ENCODE results near the gene INSIG2.
"Not testable (repeated sequence)": the region's sequence is repeated elsewhere in the genome, so short reads cannot be mapped to it uniquely, and the experiment has no call there.

INSIG2 gene

DNA sequence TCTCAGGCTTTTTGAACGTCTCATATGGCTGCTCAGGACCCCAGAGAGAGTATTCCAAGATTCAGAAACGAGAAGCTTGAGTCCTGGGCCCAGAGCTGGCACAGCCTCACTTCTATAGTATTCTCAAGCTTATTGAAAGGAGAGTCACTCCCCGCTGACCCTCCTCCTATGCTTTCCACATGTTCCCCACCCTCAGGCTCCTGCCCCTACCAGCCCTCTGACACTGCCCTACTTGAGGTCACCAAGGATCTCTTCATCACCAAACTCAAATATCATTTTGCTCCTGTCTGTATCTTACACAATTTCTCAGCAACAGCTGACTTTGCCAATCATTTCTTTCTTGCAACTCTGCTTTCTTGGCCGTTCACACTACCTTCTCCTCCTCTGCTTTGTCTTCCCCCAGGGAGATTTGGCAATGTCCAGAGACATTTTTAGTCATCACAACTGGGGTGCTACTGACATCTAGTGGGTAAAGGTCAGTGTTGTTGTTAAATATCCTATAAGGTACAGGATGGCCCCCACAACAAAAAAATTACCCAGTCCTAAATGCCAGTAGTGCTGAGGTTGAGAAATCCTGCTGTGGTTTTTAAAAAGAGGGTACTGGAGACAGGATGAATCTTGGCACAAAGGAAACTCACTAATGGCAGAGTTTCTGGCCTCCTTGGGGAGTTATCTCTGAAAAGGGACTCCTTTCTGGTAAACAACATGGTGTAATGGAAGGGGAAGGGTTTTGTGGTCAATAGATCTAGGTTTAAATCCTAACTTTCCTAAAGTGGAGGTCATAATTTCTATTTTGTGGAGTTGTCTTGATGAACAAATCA is 26.9 kb upstream of the INSIG2 start:
- no peak for DNase-seq

DNA sequence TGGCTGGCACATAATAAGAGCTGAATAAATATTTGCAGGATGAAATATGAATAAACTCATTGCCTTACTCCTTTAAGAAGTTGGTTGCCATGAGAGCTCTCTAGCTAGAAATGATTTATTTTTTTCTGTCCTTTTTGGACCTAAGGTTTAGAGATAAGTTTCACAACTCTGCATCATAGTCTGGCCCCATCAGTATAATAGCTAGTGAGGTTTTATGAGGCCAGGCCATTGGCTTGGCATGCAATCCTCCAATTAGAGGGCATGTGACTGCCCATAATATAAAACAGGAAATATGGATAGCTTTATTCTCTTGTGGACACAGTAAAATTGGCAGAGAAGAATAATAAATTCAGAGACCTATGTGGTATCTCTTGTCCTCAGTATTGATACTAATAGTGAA is 26.2 kb upstream of the INSIG2 start:
- DNase-seq: no peak

DNA sequence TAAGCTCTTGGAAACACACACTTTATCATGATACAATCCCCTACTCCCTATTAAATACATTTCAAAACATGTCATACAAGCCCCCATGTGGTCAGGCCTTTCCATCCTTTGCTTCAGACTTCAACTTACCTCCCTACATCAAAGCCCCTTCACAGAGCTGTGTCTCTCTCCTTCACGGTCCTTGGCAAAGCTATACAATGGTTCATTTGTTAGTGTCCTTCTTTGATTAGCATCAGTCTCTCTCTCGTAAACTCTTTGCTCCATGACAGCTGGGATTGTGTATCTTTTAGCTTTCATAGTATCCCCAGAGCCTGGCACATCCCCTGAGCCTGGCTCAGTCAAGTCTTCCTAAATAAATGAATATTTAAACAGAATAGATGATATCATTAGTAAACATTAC is 25.6 kb upstream of the INSIG2 start:
- DNase-seq: no peak

DNA sequence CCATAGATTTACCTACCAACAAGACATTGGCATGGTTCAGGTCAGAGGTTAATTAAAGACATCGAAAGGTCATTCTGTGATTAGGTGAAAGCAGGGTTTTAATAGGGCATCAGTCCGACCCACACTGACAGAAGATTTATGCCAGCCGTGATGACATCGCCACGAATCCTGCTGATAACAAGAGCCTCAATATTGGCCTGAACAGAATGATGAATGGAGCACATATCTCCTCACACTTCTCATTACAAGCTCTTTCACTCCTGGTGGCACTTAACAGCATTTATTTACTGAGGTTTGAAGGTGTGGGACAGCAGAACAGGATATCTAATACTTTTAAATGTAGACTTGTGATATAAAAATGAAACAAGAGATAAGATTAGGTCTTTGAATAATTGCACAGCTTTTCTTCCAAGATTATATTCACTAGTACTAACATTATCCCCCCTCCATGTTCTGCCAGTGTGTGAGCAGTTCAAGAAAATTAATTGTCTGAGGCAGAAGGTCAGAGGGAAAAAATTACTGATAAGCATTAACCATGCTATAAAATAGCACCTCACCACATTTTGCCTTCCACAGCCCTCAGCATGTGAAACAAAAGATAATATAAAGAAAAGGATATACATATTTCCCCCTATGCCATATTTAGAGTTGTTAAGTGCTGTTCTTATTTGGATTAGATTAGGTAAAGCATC is 23.1 kb upstream of the INSIG2 start:
- no peak for DNase-seq

DNA sequence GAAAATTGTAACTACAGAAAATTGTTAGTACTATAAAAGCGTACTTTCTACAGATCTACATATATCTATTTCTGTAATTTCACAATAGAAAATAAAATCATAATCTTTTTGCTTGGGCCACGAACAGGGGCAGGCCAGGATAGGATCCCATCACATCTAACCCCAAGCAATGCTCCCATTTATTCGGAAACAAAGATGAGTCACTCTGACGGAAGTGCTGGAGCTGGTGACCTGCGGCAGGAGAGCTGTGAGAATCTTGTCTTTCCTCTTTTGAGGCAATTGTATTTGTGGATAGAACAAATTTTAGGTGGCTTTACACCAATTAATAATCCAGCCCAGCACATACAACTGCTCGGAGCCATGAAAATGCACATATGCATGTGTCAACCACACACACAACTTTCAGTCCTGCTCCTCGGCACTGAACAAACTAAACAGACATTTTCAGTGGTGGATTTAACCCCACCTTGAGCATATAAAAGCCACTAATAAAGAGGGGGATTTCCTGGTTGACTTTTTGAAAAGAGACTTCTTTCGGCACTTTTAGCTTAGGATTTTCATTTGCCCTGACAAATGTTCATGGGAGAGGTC is 22.3 kb upstream of the INSIG2 start:
- no peak for DNase-seq

DNA sequence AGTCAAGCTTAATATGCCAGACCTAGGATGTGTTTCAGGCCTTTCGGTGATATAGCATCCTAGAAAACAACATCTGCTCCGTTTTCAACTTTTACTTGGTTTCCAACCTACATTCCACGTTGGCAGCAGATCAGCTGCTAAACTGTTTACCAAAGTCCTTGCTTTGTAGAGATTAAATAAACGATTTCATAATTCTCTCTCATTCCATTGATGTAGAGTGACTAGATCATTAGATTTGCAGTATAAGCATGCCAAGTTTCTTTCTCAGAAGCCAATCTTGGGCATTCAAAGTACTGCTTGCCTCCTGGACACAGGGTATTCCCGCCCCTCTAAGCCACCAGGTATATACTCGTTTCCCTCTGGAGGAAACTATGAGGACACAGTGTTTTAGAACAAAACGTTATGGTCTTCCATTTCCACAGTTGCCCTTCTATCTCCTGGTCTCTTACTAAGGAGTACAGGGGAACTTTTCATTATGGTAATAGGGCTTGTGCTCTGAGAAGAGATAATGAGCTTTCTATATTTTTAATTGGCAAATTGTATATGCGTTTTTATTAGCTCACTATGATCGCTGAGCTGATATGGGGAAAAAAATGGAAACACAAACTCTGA is 10.5 kb upstream of the INSIG2 start:
- DNase-seq: no peak

DNA sequence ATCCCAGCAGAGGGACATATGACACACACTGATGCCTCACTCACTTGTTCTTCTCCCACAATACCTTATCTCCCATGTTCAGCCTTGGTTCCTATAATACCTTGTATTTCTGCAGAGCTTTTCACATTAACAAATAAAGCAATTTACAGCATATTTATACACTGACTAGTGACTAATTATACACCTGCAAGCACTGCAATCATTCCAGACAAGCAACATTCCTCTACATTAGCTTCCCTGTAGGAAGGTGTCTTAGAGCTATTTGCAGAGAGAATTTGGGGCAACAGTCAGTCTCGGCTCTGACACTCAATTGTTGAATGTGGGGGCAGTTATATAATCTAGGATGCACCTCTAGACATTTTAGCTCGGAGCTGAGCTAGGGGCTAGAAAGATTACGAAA is 9.5 kb upstream of the INSIG2 start:
- no peak for DNase-seq

DNA sequence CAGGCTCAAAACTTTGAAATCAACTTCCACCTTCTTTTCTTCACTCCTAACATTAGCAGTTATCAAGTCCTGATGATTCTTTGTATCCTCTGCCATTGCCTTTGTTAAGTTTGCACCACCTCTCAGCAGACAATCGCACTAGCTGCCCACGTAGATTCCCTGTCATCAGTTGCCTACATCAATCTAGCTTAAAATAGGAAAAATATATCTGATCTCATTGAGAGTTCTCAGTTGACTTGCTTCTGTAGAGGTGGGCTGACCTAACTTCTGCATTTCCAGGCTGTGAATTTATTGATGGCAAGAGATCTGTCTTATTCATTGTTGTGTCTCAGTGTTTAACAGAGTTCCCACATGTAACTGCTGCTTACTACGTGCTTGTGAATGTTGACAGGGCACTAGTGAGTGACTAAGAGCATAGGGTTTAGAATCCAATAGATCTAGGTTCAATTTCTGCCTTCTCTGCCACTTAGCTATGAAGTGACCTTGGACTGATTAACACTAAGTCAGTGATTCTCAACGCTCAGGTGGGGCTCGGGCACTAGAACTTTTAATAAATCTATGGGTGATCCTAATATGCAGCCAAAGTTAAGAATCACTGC is 3.7 kb upstream of the INSIG2 start:
- DNase-seq: no peak

DNA sequence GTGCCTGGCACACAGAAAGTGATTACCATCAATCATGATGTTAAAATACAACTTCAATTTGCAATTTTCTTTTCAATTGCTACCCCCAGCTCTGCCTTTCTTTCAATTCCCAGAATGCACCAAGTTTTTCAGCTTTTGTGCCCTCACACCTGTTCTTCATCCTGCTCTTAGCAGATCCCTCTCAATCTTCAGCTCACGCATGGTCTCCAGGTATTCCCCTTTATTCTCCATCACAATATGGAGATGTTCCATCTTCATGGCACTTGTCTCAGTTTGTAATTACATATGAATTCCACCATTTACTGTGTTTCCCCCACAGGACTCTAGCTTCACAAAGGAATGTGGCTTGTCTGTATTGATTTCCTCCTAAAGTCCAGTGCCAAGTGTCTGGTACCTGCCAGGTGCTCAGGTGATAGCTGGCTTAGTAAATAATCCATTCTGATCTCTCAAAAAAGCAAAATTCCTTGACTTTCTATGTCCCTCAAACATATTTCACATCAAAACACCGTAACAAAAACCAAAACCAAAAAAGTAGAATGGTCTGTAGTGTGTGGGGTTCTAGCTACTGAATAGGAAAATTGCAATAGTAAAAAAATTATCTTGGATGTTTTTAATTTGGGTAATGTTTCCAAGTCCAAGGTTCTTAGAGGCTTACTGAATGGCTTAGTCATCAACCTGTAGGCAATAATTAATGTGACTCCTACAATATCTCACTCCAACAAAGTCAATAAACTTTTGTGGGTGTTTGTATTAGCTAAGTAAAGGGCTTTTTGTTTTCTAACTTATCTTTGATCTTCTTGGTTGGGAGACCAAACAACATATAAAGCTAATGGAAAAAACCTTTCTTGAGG is 2.9 kb upstream of the INSIG2 start:
- DNase-seq: no peak

DNA sequence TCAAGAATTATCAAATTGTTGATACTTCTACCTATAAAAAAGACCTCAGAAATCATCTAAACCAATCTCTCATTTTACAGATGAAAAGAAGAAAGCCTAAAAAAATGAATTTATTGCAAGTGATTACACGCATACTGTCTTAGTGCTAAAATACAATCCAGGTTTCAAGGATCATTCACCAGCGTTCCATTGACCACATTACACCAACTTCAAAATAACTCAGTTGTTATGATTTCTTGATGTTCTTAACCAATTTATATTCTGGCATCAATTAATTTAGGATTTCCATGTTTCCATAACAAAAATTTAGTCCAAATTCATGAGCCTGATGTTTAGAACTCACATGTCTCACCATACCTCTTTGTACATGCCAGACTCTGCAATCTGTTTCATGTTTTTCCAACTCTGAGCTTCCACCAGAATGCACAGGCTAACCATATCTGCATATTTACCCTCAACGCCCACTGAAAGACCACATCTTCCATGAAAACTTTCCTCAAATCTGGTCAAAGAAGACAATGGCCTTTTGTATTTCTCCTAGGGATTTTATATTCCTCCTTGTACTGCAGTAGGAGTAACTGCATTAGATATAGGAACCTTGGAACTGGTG is 2.1 kb upstream of the INSIG2 start:
- no peak for DNase-seq

DNA sequence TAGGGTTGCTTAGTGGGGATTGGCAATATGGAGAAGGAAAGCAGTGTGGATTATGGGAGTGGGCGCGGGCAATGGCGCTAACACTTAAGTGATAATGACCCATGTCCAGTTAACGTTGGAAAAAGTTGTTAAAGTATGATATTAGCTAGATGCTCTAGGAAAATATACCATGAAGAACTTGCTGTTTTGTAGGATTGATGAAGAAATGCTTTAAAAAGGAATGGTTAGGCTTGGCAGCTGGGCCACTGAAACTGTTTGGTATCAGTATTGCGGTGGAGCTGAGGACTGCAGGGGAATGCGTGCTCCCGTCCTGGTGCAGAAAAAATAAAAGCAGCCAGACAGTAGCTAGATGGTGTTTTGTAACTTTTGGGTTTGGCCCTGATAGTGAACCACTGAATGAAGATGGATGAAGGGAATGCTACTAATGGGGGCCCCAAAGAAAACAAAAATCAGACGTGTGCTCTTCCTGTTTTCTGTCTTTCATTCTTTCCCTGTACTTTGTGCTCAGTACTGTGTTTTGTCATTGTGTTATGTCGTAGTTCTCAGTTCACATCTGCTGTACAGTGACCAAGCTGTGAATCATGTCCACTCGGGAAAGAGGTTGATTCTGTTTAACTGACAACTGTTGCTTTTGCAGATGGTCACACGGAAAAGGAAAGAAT is 999 bp downstream of the INSIG2 start:
- DNase-seq: peak; percentile 18

DNA sequence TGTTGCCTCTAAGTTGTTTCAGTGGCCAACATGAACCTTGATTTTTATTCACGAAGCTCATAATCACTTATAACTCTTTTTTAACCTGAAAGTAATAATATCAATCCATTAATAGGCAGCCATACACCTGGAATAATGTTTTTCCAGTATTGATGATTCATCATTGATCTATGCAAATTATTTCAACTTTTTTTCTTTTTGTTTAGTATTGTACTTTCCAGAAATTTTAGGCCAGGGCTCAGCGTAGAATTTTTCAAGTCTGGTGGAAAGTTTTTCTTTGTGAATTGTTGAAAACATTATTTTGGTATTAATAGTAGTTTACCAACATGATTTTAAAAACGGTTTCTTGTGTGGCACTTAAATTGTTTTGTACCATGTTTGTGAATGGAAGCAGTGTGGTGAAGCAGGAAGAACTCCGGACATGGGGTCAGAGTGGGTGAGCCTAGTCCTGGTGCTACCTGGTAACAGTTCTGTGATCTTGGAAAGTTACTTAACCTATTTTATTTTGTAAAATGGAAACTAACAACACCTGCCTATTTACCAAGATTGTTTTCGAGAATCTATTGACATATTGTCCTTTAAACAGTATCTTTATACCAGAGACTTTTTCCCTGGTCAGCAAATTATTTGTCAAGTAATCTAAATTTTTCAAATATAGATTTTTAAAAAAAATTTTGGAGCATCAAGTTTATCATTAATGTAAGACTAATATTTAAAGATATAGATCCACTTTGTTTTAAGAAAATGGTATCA is 2.3 kb downstream of the INSIG2 start:
- DNase-seq: no peak

DNA sequence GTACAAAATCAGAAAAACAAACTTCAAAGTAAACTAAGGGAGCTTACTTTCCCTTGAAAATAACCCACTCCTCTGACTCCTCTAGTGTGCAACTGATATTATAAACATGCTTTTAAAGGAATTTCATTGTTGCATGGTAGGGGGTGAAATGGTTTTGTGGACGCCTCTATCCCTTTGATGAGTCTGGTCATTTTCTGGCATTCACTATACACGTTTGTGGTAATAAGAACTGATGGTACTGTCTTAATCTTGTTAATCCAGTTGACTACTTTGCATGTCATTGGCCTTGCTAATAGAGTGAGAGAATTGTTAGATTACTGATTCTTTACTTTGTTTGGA is 2.8 kb downstream of the INSIG2 start:
- DNase-seq: no peak

DNA sequence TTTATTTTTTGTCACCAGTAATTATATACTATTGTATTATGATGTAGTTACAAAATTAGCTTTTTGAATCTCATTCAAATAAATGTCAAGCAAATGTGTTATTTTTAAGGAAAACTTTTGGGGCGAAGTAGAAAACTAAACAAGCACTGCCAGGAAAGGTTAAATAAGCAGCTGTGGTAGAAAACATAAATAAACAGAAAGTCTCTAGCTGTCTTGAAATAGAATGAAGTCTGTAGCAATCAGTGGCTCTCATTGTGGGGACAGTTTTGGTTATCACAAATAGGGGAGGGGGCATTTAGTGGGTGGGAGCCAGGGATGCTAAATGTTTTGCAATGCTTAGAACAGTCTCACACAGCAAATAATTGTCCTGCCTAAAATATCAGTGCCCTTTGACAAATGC is 3.4 kb downstream of the INSIG2 start:
- DNase-seq: no peak

DNA sequence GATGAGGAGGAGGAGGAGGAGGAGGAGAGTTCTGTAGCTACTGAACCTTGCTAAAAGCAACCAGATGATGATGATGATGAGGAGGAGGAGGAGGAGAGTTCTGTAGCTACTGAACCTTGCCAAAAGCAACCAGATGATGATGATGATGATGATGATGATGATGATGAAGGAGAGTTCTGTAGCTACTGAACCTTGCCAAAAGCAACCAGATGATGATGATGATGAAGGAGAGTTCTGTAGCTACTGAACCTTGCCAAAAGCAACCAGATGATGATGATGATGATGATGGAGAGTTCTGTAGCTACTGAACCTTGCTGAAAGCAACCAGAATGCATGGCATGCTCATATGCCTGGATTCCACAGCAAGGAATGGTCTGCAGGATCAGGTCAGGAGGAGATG is 5.8 kb downstream of the INSIG2 start:
- DNase-seq: not testable (repeated sequence)

DNA sequence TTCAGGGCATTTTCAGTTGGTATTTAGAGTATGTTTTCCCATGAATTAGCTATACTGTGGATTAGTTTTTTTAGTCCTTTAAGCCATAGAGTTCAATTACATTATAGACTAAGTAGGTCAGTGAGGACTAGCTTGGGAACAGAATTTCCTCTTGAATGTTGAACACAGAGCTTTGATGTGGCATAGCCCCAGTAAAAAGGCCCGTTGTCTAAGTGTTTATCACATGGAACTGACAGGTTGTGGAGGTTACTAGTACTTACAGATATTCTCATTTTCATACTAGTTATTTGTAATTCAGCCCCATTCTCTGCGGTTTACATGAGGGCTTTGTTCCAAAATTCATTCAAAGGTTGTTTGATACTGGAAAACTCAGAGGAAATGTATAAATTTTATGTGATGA is 6.2 kb downstream of the INSIG2 start:
- DNase-seq: no peak

DNA sequence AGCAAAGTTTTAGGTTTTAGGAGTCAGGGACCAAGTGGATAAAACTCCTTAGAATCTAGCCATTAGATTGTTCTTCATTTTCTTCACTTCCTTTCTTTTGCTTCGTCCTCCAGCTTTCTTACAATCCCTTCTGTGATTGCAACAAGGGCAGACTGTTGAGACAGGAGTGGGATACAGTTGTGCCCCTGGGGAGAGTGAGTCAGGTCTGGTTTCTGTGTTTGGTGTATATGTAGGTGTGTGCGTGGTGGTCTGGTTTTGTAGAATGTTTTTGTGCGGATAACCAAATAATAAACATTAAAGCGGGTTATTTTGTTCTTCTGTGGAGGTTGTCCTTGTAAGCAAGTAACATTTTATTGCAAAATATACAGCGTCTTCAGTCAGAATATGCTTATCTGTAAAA is 7.3 kb downstream of the INSIG2 start:
- no peak for DNase-seq

DNA sequence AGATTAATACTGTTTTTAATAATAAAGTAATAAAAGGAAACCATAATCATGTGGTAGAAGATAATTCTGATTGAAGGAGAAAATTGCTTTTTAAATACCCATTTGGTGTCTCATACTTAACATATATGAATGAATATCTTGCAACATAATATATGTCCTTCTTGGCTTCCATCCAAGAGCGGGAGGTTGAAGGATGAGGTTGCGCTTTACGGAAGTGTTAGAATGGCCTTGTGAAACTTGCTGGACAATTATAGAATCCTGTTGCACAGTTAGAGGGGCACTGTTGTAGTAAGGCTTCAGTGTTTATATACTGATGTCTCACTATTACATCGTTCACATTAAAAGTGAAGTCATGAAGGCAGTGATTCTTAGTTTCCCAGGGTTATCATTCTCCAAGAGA is 9.4 kb downstream of the INSIG2 start:
- DNase-seq: no peak

DNA sequence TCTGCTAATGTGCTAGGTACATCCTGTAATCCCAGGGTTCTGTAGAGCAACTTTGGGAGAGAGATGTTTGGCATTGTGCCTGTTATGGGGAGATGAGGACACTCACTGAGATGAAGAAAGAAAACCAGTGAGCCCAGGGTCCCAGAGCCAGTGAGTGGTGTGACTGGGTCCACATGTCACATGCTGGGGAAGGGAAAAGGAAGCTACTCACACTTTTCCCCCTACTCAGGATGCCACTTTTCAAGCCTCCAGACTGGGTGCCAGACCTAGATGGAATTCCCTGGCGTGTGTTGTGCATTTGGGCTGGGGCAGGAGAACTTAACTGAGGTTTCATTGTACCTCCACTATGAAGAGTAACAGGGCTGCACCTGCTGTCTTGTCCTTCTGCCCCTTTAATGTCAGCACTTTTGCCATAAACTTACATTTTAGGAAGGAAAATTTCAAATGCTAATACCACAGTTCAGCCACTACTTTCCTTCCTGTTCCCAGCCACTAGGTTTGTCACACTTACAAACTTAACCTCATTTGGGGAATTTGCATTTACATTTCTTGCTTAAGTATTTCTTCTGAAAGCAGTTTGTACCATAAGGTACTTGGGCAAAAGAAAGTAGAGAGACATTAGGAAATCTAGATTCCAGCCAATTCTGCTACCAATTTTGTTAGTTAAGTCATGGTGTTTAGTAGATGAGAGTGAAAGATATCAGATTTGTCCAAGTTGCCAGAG is 10.2 kb downstream of the INSIG2 start:
- no peak for DNase-seq

DNA sequence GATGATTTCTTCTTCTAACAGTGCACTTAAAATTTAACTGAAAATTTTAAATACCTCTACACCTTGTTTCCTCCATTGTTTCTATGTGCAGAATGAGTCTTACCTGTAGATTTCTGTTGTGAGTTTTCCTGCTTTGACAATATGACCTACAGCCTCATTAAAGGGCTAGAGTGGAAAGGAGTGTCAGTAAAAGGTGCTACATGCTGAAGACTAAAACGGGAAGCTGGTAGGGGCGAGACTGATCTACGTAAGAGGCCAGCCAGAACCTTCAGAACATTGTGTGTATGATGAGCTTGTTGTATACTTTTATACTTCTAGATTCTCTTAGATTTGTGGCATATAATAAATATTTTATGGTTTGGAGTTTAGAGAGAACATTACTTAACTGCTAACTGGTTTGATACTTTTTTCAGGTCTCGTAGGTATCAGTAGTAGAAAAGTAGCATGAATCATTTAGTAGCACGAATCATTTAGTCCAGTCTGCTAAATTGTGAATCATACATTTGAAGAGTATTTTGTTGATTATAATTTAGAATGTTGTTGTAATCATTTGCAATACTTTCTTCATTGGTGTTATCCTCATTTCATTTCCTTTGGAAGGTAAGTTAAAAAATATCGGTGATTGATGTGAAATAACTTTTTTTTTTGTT is 14.3 kb downstream of the INSIG2 start:
- DNase-seq: no peak
